GM12801 (cell line): Measurements from ENCODE around the gene ERF.

Experiments used
- TF ChIP-seq, protein P1 (sequence below): IDR thresholded peaks from one replicate; pipeline ENCODE4 v1.5.1; 2011; ENCODE audit warnings: control low read depth; ENCODE audit not compliant: insufficient read length; ENCODE audit errors: extremely low read depth

Gene ERF

DNA sequence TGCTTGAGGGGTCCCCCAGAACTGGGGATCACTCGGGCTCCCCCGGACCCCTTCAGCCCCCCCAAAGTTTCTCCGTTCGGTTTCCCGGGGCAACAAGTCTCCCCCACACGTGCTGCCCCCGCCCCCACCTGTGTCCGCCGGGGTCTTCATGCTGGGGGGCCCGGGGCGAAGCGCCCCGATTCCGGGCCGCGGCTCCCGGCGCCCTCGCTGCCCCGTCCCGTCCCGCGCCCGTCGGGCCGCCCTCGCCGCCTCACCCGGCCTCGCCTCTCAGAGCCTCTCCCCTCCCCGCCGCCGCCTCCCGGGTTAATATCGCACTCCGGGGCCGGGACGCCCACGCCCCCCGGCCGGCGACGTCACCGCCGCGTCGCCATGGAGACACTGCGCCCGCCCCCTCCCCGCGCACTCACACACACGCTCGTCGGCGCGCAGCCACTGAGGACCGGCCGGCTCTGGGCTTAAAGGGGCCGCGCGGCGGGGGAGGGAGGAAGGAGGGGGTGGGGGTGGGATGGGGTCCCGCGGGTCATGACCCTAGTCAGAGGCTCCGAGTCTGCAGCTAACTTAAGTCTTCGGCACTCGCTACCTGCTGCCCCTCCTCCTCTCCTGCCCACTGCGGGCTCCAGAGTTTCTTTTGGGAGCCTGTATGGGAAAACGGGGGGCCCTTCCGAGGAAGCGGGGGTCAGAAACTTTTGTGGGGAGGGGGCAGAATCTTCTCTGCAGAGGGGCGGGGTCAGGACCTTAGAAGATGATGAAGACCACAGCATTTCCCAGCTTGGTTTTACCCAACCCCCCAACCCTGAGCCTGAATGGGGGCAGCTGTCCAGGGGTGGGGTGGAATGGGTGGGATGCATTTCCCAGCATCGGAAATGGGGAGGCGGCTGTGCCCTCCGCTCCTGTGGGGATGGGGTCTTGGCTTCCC, at the start of gene ERF:
Gene ERF (minus strand): TSS at position 279 of the 916 bp plus-strand sequence. CDS start 129 bp downstream, at position 150.
- TF ChIP-seq, protein P1, sequence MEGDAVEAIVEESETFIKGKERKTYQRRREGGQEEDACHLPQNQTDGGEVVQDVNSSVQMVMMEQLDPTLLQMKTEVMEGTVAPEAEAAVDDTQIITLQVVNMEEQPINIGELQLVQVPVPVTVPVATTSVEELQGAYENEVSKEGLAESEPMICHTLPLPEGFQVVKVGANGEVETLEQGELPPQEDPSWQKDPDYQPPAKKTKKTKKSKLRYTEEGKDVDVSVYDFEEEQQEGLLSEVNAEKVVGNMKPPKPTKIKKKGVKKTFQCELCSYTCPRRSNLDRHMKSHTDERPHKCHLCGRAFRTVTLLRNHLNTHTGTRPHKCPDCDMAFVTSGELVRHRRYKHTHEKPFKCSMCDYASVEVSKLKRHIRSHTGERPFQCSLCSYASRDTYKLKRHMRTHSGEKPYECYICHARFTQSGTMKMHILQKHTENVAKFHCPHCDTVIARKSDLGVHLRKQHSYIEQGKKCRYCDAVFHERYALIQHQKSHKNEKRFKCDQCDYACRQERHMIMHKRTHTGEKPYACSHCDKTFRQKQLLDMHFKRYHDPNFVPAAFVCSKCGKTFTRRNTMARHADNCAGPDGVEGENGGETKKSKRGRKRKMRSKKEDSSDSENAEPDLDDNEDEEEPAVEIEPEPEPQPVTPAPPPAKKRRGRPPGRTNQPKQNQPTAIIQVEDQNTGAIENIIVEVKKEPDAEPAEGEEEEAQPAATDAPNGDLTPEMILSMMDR: no peak

DNA sequence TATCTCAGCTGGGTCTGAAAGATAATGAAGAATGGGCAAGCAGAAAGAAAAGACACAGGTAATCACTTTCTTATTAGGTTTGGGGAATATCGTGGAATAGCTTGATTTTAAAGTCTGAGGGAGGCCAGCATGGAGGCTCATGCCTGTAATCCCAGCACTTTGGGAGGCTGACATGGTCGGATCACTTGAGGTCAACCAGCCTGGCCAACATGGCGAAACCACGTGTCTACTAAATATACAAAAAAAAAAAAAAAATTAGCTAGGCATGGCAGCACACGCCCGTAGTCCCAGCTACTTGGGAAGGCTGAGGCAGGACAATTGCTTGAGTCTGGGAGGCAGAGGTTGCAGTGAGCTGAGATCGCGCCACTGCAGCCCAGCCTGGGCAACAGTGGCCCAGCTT, 48.9 kb upstream of the ERF start:
- TF ChIP-seq, protein P1: no peak

- TF ChIP-seq, protein P1: no peak
These were observed 48.2 kb upstream of the ERF start for GRCh38 chr19:42303101-42303464.

DNA sequence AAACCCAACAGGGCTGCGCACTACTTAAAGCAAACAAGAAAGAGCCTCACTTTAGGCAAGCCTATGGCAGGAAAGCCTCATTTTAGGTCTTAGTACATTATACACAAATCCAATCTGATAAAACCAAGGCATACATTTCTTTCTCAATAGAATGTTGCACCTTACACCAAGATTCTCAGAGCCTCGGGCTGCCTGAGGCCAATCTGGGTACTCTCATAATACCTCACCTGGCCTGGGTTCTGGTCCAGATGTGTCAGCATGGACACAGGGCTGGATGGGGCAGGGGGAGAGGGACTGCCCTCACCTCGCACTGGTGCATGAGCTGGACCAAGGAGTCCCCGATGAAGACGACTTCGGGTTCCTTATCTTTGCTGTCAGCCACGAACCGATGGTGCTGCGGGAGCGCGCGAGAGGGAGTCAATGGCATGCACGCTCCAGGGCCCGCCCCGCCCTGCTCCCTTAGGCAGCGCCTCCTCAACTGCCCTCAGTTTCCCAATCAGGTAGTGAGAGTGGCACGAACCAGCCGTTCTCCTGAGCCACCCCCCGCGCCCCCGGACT, 46.8 kb upstream of the ERF start, which contains the start of gene PRR19:
Gene PRR19 (plus strand): TSS at position 487 of the 558 bp plus-strand sequence. CDS start 7,453 bp downstream, outside the sequence.
- TF ChIP-seq, protein P1: no peak

GRCh38 chr19:42297039-42297438, 42.1 kb upstream of the ERF start:
- TF ChIP-seq, protein P1: no peak

- TF ChIP-seq, protein P1: peak; percentile 45
These were observed 41.0 kb upstream of the ERF start for GRCh38 chr19:42295831-42296525.

DNA sequence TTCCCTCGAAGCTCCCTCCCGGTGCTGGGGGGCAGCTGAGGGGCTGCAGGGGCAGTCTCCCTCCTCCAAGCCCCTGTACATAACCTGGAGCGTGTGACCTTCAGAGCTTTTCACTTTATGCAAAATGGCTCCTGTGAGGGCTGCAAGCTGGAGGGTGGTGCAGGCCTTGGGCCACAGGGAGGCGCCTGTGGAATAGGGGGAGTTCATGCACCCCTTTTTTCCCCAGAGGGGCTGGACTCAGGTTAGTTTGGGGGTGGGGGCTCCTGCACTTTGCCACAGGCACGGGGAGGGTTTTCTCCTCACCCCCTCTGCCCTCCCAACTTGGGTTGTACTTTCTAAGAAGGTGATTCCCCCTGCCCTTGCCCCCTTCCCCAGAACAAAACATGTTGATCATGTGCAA, 40.4 kb upstream of the ERF start:
- TF ChIP-seq, protein P1: no peak
